Spleen (tissue), 11 donors: Measurements from ENCODE around the gene GJB4. TPM values are rescaled to one million over a fixed set of nuclear protein-coding genes. Genes with fewer than 3 reads are reported as not detected.

Experiments used
- DNase-seq: peaks from one replicate; pipeline ENCODE4 v3.0.0-alpha.2; 2020
- H3K27ac ChIP-seq, 8 donors: fragments of 200-600 bp; sonication (generic) in 7 of 8; 1 replicate in 4 of 8; 2 replicates in 4 of 8; pipeline versions ENCODE4 v1.5.0 to v1.8.0; 2016 to 2021; ENCODE audit warnings: inconsistent platforms in 4 of 8, mild to moderate bottlenecking in 4 of 8, moderate library complexity in 1 of 8
- H3K27me3 ChIP-seq, 7 donors: fragments of 200-600 bp; sonication (generic) in 6 of 7; replicated peaks in 1 of 7; 1 replicate in 4 of 7; 2 replicates in 3 of 7; pipeline versions ENCODE4 v1.5.0 to v1.8.0; 2016 to 2021; ENCODE audit warnings: inconsistent platforms in 3 of 7, mild to moderate bottlenecking in 1 of 7
- H3K36me3 ChIP-seq, 6 donors: fragments of 200-600 bp; sonication (generic) in 5 of 6; 1 replicate in 4 of 6; 2 replicates in 2 of 6; pipeline versions ENCODE4 v1.5.0 to v1.8.0; 2016 to 2021; ENCODE audit warnings: inconsistent platforms in 2 of 6
- H3K4me1 ChIP-seq, 6 donors: fragments of 200-600 bp; sonication (generic) in 5 of 6; 1 replicate in 3 of 6; 2 replicates in 3 of 6; pipeline versions ENCODE4 v1.5.0 to v1.8.0; 2016 to 2021; ENCODE audit warnings: inconsistent platforms in 3 of 6
- H3K4me3 ChIP-seq, 8 donors: fragments of 200-600 bp; sonication (generic) in 7 of 8; 1 replicate in 4 of 8; 2 replicates in 4 of 8; pipeline versions ENCODE4 v1.5.0 to v1.8.0; 2016 to 2021; ENCODE audit warnings: inconsistent platforms in 4 of 8, mild to moderate bottlenecking in 4 of 8, moderate library complexity in 2 of 8
- H3K9me3 ChIP-seq, 8 donors: fragments of 200-600 bp; sonication (generic) in 7 of 8; 1 replicate in 4 of 8; 2 replicates in 4 of 8; pipeline versions ENCODE4 v1.5.0 to v1.8.0; 2016 to 2021; ENCODE audit warnings: inconsistent platforms in 4 of 8
- POLR2A ChIP-seq, 3 donors: fragments of 450-650 bp; IDR thresholded peaks; one replicate each; pipeline ENCODE4 v1.5.1; 2017; ENCODE audit warnings: antibody characterized with exemption in 3 of 3, mild to moderate bottlenecking in 1 of 3
- POLR2AphosphoS5 ChIP-seq, 3 donors: sonication (generic); formaldehyde crosslinking; IDR thresholded peaks; one replicate each; pipeline ENCODE4 v1.5.1; 2017; ENCODE audit warnings: antibody characterized with exemption in 3 of 3
- WGBS, 5 donors: extraction: QIAGEN DNeasy Blood & Tissue Kit in 3 of 5; methylation state at CpG; one replicate each; pipeline versions ENCODE4 v1.1.5 to v1.1.7; 2013 to 2018; 5-methylcytosine and 5-hydroxymethylcytosine counted together
- intact Hi-C: fragments of 100-400 bp; cut with DNase I; formaldehyde crosslinking; loops from one replicate; pipeline ENCODE4 v1.15.0; 2023; ENCODE audit warnings: low total_unique reads
- polyA plus RNA-seq, 3 donors: library from polyadenylated mRNA; stranded (reverse); fragments of 200-250 nt; gene quantifications; one replicate each; pipeline ENCODE4 v1.2.1, GENCODE V29; 2013
- total RNA-seq, 7 donors: library from RNA; depleted of rRNA in 3 of 7; stranded (reverse); fragments of >200 nt in 3 of 7; fragmentation: NEBNext Ultra II Directional in 4 of 7; extraction: Animal tissue kit (Norgen Biotek cat#: 25700) in 4 of 7; gene quantifications; one replicate each; pipeline versions ENCODE4 v1.1.0 to v1.2.1, GENCODE V29; 2016 to 2021
- TF ChIP-seq, protein P1 (sequence below), 11 experiments: fragments of 200-600 bp in 7 of 11; fragments of 450-650 bp in 4 of 11; sonication (generic) in 4 of 11; IDR thresholded peaks in 8 of 11; conservative IDR thresholded peaks in 3 of 11; 1 replicate in 7 of 11; 2 replicates in 4 of 11; pipeline versions ENCODE4 v1.4.0 to v1.8.0; 2016 to 2021; ENCODE audit warnings: antibody characterized with exemption in 11 of 11, inconsistent platforms in 4 of 11, mild to moderate bottlenecking in 1 of 11
- donor health status: healthy with polysubstance abuse.
- donor health status: DM: no; HTN: no; CAD: no; lungs with moderate emphysema.
- donor health status: DM: no; HTN: no; CAD: no.
- donor health status: Bipolar disorder and iron deficiency.
- donor health status: healthy.
- donor health status: DM: no; HTN: no; CAD: no.
- donor health status: DM: yes; HTN: yes; CAD: no.

Gene GJB4
- total and polyA plus RNA-seq, 10 donors = not detected

GRCh38 chr1:34779962-34780361 lies 20.4 kb downstream of the GJB4 start:
- intact Hi-C loops = no loop called here

DNA sequence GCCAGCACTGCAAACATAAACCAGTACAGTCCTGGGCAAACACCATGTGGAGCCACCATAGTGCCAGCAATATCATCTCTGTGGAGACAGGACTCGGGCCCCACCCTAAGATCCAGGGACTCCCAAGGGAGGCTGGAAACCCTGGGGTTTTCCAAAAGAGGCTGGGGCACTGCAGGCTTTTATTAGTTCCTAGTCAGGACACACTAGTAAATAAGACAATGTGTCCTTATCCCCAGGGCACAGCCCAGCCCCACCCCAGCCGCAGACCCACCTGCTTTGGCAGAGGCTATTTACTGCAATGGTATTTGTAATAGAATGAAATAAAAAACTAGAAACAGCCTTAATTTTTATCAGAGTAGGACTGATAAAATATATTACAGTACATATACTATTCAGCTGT lies 21.0 kb downstream of the GJB4 start:
- no peak for DNase-seq
- H3K36me3 ChIP-seq = no peaks in the 10 kb centered on the region
- H3K27me3 ChIP-seq = peaks cover 5 to 86% (median 30%) of the 10 kb centered on the region in 7 donors
- H3K27ac ChIP-seq = no peak overlapping the region
- H3K4me3 ChIP-seq = no peak overlapping the region
- WGBS, 5 donors = 88 to 95% (median 92%) methylated on average over 2 of the region's 2 CpGs
- intact Hi-C loops = no loop called here
- TF ChIP-seq POLR2AphosphoS5 (IDR thresholded peaks at IDR 0.05) (no peak), POLR2A (IDR thresholded peaks at IDR 0.05) (no peak)
- TF ChIP-seq, protein P1, sequence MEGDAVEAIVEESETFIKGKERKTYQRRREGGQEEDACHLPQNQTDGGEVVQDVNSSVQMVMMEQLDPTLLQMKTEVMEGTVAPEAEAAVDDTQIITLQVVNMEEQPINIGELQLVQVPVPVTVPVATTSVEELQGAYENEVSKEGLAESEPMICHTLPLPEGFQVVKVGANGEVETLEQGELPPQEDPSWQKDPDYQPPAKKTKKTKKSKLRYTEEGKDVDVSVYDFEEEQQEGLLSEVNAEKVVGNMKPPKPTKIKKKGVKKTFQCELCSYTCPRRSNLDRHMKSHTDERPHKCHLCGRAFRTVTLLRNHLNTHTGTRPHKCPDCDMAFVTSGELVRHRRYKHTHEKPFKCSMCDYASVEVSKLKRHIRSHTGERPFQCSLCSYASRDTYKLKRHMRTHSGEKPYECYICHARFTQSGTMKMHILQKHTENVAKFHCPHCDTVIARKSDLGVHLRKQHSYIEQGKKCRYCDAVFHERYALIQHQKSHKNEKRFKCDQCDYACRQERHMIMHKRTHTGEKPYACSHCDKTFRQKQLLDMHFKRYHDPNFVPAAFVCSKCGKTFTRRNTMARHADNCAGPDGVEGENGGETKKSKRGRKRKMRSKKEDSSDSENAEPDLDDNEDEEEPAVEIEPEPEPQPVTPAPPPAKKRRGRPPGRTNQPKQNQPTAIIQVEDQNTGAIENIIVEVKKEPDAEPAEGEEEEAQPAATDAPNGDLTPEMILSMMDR (IDR thresholded peaks at IDR 0.05 in 8 of 11, conservative IDR thresholded peaks at IDR 0.05 in 3 of 11) = no peak
- H3K4me1 ChIP-seq = peaks cover 6 to 17% (median 11%) of the 10 kb centered on the region in 6 donors
- no peaks in the 10 kb centered on the region for H3K9me3 ChIP-seq

More at GRCh38 chr1:34779962-34780361, 20.4 kb downstream of the GJB4 start:
- TF ChIP-seq, protein P1 (IDR thresholded peaks at IDR 0.05 in 8 of 11, conservative IDR thresholded peaks at IDR 0.05 in 3 of 11) = no peak
- TF ChIP-seq POLR2A (IDR thresholded peaks at IDR 0.05) (no peak), POLR2AphosphoS5 (IDR thresholded peaks at IDR 0.05) (no peak)
- Histone ChIP-seq H3K4me1 (peaks cover 6 to 17% (median 11%) of the 10 kb centered on the region in 6 donors), H3K27ac (no peak overlapping the region), H3K4me3 (no peak overlapping the region), H3K27me3 (peaks cover 5 to 80% (median 30%) of the 10 kb centered on the region in 7 donors), H3K36me3 (no peaks in the 10 kb centered on the region), H3K9me3 (no peaks in the 10 kb centered on the region)
- WGBS, 5 donors = 74 to 93% (median 87%) methylated on average over 4 to 5 of the region's 5 CpGs
- DNase-seq = peak; percentile 36

DNA sequence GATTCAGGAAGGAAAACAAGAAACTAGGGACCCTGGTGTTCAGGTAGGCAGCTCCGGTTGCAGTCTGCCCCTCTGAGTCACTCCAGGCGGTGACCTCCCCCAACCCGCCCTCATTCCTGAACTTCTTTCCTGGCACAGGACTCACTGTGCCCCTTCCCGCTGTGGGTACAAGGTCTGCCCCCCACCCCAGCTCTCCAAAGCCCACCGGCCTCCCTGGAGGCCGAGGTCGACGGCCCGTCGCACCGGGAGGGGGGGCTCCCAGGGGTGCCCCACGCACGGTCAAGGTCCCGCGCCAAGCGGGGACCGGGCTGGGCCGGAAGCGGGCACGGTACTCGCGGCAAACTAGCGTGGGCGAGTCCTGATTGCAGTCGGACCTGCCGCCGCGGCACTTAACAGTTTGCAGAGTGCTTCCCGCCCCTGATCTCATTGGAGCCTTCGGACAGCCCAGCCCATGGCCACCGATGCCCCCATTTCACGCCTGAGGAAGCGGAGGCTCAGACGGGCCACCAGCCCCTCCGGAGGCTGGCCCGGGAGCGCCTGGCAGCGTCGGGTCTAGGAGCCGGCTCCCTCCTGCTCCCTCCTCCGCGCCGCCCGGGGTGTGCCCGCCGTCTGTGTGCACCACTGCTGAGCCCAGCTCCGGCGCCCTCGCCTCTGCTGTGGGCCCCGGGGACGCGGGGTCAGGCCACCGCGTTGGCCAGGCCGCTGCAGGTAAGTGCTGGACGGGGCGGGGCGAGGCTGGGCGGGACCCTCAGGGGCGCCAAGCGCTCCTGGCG lies 21.7 kb downstream of the GJB4 start, which contains the start of gene GJB3:
Gene GJB3, plus strand, starts transcription at position 144 of the 773 bp plus-strand sequence. CDS start 3,549 bp downstream, outside the sequence.
- WGBS, 5 donors = 5 to 9% (median 6%) methylated on average over 15 to 62 of the region's 62 CpGs
- Histone ChIP-seq H3K27ac (no peak within 1 kb of the TSS), H3K36me3 (no peaks in the 10 kb centered on the region), H3K27me3 (peaks cover 5 to 88% (median 30%) of the 10 kb centered on the region in 7 donors), H3K4me1 (peaks cover 6 to 17% (median 11%) of the 10 kb centered on the region in 6 donors), H3K9me3 (no peaks in the 10 kb centered on the region), H3K4me3 (peak within 1 kb of the TSS in 5 of 8 donors; percentile 1 to 55 (median 15))
- intact Hi-C loops = no loop called here
- DNase-seq = no peak
- no peak for TF ChIP-seq POLR2A (IDR thresholded peaks at IDR 0.05)
- no peak for TF ChIP-seq POLR2AphosphoS5 (IDR thresholded peaks at IDR 0.05)
- TF ChIP-seq, protein P1 (IDR thresholded peaks at IDR 0.05 in 8 of 11, conservative IDR thresholded peaks at IDR 0.05 in 3 of 11) = no peak

DNA sequence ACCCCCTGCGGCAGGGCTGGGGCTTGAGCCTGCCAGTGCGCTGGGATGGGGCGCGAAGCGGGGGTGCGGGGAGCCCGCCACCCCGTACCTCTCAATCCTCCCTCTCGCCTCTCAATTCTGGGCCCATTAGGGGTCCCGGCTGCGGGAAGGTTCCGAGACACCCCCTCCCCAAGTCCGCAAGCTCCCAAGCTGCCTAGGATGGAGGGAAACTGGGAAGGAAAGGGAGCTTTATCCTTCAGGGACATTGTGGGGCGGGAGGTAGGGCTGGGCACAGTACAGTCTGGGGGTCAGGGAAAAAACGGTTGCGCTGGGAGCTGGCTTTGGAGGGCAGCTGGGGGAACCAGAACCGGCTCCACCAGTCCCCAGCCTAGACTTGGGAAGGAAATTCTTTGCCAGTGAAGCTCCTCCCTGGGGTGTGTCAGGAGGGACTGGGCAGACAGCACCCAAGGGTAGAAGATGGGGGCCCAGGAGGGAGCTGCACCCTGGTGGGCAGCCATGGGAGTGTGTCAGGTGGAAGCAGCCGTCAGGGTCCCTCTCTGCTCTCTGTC lies 22.4 kb downstream of the GJB4 start:
- no peak for DNase-seq
- H3K27ac ChIP-seq = no peak overlapping the region
- peak overlapping the region in 4 of 8 donors; percentile 4 to 55 (median 23) for H3K4me3 ChIP-seq
- H3K9me3 ChIP-seq = no peaks in the 10 kb centered on the region
- peaks cover 5 to 88% (median 30%) of the 10 kb centered on the region in 7 donors for H3K27me3 ChIP-seq
- WGBS, 5 donors = 10 to 16% (median 13%) methylated on average over 17 to 18 of the region's 18 CpGs
- peaks cover 6 to 22% (median 13%) of the 10 kb centered on the region in 6 donors for H3K4me1 ChIP-seq
- intact Hi-C loops = no loop called here
- no peak for TF ChIP-seq POLR2A (IDR thresholded peaks at IDR 0.05)
- TF ChIP-seq, protein P1 (IDR thresholded peaks at IDR 0.05 in 8 of 11, conservative IDR thresholded peaks at IDR 0.05 in 3 of 11) = no peak
- no peak for TF ChIP-seq POLR2AphosphoS5 (IDR thresholded peaks at IDR 0.05)
- no peaks in the 10 kb centered on the region for H3K36me3 ChIP-seq
